CD1c-positive myeloid dendritic cell (primary cell): ENCODE results near the gene BTNL8.

Experiments
- DNase-seq: peaks from one replicate; pipeline ENCODE4 v3.0.0-alpha.2; 2016; ENCODE audit errors: extremely low spot score

BTNL8 gene

GRCh38 chr5:180959661-180960060 lies 60.7 kb downstream of the BTNL8 start:
- no peak for DNase-seq

GRCh38 chr5:180960209-180960608 lies 61.2 kb downstream of the BTNL8 start:
- no peak for DNase-seq

DNA sequence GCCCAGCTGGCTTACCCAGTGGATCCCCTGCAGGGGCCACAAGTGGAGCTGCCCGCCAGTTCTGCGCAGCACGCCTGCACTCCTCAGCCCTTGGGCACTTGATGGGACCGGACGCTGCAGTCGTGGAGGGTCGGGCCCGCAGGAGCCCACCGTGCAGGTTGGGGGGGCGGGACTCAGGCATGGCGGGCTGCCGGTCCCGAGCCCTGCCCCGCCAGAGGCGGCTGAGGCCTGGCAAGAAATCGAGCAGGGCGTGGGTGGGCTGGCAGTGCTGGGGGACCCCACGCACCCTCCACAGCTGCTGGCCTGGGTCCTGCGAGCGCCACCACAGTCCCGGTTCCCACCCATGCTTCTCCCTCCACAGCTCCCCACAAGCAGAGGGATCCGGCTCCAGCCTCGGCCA lies 70.4 kb downstream of the BTNL8 start:
- no peak for DNase-seq

DNA sequence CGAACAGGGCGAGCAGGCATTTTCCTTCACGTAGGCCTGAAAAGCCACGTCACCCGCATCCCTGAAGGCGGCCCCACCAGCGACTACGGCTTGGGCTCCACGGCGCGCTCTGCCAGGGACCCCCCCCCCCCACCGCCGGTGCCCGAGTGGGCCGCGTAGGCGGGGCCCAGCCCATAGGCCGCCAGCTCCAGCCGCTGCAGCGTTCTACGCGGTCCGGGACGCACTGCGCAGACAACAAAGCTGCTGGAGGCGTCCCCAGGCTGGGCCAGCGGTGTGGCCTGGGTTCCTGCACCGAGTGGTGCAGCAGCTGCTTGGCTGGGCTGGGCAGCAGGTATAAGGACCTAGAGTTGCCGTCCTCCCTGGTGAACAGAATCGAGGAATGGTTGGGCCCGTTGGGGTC lies 71.4 kb downstream of the BTNL8 start:
- DNase-seq, result no peak

GRCh38 chr5:180970875-180971274 lies 71.9 kb downstream of the BTNL8 start:
- no peak for DNase-seq

- no peak for DNase-seq
These were observed 75.8 kb downstream of the BTNL8 start for GRCh38 chr5:180974612-180975315.

- DNase-seq, result no peak
These were observed 76.4 kb downstream of the BTNL8 start for GRCh38 chr5:180975338-180975737.

- no peak for DNase-seq
These were observed 77.6 kb downstream of the BTNL8 start for GRCh38 chr5:180976518-180976917.

DNA sequence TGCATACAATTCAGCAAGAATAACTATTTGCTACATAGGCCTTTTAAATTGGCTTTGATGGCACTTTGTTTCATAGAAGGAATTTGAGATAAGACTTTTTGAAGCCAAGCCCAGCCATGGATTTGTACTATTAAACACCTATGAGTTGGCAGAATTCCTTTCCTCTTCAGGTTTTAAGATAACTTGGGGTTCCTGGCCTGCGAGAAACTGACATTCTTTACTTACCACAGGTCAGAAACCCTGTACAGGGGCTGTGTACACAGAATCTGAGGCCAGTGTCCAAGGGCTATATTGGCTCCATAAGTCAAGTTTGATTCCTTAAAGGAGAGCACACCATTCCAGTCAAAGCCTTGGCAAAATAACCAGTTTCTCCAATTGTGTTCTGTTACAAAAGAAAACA lies 78.9 kb downstream of the BTNL8 start:
- no peak for DNase-seq

- DNase-seq, result no peak
These were observed 83.2 kb downstream of the BTNL8 start for GRCh38 chr5:180982008-180982741.

DNA sequence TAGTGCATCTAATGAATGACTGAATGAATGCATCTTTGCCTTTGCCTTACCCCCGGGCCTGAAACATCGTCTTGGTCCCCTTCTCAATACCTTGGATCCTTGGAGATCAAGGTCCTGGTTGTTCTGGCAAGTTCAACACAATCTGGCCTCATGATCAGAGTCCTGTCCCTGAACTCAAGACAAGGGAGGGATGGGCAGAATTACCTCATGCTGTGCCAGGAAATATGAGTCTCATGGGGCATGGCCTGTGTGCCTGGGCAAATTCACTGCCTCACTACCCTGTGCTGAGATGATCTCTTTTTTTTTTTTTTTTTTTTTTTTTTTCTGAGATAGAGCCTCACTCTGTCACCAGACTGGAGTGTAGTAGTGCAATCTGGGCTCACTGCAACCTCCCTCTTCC lies 89.1 kb downstream of the BTNL8 start:
- no peak for DNase-seq

DNA sequence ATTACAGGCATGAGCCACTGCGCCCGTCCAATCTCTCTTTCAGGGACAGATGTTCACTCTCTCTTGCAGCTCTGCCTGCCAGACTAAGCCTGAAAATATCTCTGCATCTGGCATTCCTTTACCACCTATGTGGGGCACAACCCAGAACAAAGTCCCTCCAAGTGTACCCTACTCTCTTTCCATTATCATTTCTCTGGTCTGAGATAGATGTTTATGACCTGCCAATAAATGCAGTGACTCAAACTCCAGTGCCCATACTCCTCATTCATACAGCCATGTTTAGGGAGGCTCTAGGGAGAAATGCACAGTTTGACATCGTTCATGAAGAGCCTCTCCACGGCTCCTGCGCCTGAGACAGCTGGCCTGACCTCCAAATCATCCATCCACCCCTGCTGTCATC lies 89.6 kb downstream of the BTNL8 start, which contains the start of gene BTNL3:
BTNL3 (plus strand) TSS at position 255 of the 400 bp plus-strand sequence. CDS start 183 bp downstream, outside the sequence.
- no peak for DNase-seq

- DNase-seq, result no peak
These were observed 91.3 kb downstream of the BTNL8 start for GRCh38 chr5:180990086-180990881.

DNA sequence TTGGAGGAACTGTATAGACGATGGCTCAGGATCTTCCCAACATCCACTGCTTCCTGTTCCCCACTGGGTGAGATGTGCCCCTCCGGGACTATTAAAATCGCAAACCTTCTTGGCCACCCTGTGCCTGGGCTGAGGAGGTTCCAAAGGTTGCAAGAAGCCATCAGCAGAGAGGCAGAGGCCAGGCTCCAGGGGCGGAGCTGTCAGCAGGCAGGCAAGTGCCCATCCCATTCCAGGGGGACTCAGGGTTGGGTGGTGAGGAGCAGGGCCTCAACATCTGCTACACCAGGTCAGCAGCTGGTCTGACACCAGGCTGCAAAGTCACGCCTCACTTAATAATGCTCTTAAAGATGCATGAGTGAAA lies 91.9 kb downstream of the BTNL8 start:
- DNase-seq, result no peak
